ENCODE data around the gene ACVR1B.

ACVR1B gene

DNA sequence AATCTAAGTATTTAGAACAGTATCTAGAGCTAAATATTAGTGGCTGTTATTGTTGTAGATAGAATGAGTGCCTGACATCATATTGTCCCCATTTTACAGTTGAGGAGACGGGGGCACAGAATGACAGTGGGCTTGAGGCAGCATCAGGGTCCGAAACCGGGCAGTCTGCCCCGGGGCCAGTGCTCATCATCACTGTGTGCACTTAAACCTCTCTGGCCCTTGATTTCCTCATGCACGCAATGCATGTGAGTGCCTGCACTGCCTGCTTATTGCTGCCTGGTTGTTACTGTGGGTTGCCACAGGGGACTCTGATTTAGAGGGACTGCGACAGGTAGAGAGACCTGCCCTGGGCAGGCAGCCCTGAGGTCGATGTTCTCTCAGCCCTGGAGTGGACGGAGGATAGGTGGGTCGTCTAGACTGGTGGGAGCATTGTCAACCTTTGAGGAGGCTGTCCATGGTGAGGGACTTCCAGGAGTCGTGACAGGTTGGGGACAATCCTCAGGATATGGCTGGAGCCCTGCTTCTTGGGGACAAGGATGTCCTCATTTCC is 34.4 kb upstream of the ACVR1B start:
- DNase-seq (ENCODE audit: low spot score) (no peak), ATAC-seq (ENCODE audit: low read depth) (no peak)
- no peak overlapping the region for H3K4me3 ChIP-seq (ENCODE audit: severe bottlenecking)
- H3K9me3 ChIP-seq (ENCODE audit: severe bottlenecking) = no peaks in the 10 kb centered on the region
- no peaks in the 10 kb centered on the region for H3K4me1 ChIP-seq (ENCODE audit: insufficient read depth, poor library complexity, severe bottlenecking)
- H3K27me3 ChIP-seq (ENCODE audit: insufficient read depth, poor library complexity, severe bottlenecking) = no peaks in the 10 kb centered on the region
- no peak overlapping the region for H3K27ac ChIP-seq (ENCODE audit: poor library complexity, severe bottlenecking)
- TF ChIP-seq CTCF (IDR thresholded peaks at IDR 0.05; ENCODE audit: poor library complexity, severe bottlenecking) = no peak
- H3K36me3 ChIP-seq (ENCODE audit: low read depth) = no peaks in the 10 kb centered on the region

DNA sequence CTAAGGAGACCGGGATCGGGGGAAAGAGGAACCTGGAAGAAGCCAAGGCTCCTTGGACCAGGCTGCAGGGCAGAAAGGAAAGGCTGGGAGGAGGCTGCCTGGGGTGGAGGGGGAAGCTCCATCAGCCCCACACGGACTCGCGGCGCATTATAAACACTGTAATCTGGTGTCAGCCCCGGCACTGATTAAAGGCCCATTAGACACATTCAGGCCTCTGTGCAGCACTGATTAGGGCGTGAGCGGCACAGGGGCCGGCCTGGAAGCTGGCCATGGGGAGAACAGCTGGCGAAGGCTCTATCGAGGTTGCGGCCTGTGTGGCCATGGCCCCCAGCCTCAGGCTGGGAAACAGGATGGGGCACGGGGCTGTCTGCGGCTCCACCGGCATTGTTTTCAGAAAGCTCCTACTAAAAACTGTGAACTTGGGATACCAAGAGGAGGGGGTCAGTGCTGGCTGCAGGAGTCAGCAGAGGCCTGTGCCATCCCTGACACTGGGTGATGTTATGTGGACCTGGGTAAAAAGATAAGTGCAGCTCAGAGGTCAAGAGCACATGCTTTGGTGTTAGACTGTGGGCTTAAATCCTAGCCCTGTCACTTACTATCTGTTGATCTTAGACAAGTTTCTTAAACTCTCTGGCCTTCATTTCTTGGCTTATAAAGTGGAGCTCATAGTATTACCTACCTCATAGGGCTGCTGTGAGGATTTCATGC is 33.6 kb upstream of the ACVR1B start:
- no peak for ATAC-seq (ENCODE audit: low read depth)
- no peak for TF ChIP-seq CTCF (IDR thresholded peaks at IDR 0.05; ENCODE audit: poor library complexity, severe bottlenecking)
- no peaks in the 10 kb centered on the region for H3K4me1 ChIP-seq (ENCODE audit: insufficient read depth, poor library complexity, severe bottlenecking)
- H3K36me3 ChIP-seq (ENCODE audit: low read depth) = no peaks in the 10 kb centered on the region
- no peak overlapping the region for H3K27ac ChIP-seq (ENCODE audit: poor library complexity, severe bottlenecking)
- H3K4me3 ChIP-seq (ENCODE audit: severe bottlenecking) = no peak overlapping the region
- H3K9me3 ChIP-seq (ENCODE audit: severe bottlenecking) = no peaks in the 10 kb centered on the region
- no peaks in the 10 kb centered on the region for H3K27me3 ChIP-seq (ENCODE audit: insufficient read depth, poor library complexity, severe bottlenecking)
- DNase-seq (ENCODE audit: low spot score) = no peak

GRCh38 chr12:51920046-51920445 is 31.5 kb upstream of the ACVR1B start:
- no peak for TF ChIP-seq CTCF (IDR thresholded peaks at IDR 0.05; ENCODE audit: poor library complexity, severe bottlenecking)
- Histone ChIP-seq H3K36me3 (ENCODE audit: low read depth) (no peaks in the 10 kb centered on the region), H3K4me1 (ENCODE audit: insufficient read depth, poor library complexity, severe bottlenecking) (no peaks in the 10 kb centered on the region), H3K27ac (ENCODE audit: poor library complexity, severe bottlenecking) (no peak overlapping the region), H3K27me3 (ENCODE audit: insufficient read depth, poor library complexity, severe bottlenecking) (no peaks in the 10 kb centered on the region), H3K9me3 (ENCODE audit: severe bottlenecking) (no peaks in the 10 kb centered on the region), H3K4me3 (ENCODE audit: severe bottlenecking) (no peak overlapping the region)
- ATAC-seq (ENCODE audit: low read depth) (no peak), DNase-seq (ENCODE audit: low spot score) (no peak)

DNA sequence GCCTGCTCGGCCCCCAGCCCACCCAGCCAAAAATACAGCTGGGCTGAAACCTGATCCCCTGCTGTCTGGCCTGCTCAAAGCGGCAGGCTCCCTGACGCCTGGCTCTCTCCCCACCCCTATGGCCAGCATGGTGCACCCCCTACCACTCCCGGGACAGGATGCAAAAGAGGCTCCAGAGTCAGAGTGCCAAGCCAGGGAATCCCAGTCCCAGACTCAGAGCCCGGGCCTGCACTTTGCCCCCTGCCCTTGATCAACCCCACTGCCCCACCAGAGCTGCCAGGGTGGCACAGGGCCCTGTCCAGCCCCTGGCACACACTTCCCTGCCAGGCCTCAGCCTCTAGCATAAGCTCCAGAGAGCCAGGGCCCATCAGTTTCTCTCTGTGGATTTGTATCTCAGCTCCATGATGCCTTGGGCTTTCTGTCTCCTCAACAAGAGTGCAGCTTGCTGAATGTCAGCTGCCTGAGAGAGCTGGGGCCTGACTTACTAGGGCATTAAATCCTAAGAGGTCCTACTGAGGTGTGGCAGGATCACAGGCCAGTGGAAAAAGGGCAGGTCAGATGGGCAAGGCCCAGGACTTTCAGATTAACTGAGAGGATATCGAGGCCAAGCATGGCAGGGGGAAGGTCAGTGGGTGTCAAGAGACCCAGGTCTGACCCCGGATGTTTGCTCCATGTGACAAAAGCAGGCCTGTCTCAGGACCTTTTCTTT is 30.3 kb upstream of the ACVR1B start:
- TF ChIP-seq CTCF (IDR thresholded peaks at IDR 0.05; ENCODE audit: poor library complexity, severe bottlenecking) = no peak
- Histone ChIP-seq H3K4me1 (ENCODE audit: insufficient read depth, poor library complexity, severe bottlenecking) (no peaks in the 10 kb centered on the region), H3K4me3 (ENCODE audit: severe bottlenecking) (no peak overlapping the region), H3K36me3 (ENCODE audit: low read depth) (no peaks in the 10 kb centered on the region), H3K27ac (ENCODE audit: poor library complexity, severe bottlenecking) (no peak overlapping the region), H3K27me3 (ENCODE audit: insufficient read depth, poor library complexity, severe bottlenecking) (no peaks in the 10 kb centered on the region), H3K9me3 (ENCODE audit: severe bottlenecking) (no peaks in the 10 kb centered on the region)
- ATAC-seq (ENCODE audit: low read depth) (no peak), DNase-seq (ENCODE audit: low spot score) (no peak)

DNA sequence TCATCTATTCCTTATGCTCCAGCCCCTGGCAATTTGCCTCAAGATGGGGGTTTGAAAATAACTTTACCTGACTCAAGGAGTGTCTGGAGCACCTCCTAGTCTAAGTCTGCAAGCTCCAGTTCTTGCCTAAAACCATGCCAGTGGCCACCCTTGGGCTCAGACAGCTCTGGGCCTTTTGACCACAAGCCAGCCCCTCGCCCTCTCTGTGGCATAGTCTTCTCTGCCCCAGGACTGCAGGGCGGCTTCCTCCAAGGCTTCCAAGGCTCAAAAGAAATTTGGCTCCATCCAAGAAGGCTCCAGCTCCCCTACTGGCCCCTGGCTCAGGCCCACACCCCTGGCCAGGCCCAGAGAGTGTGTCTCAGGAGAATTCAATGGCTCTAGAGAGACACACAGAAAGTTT is 29.4 kb upstream of the ACVR1B start:
- no peak overlapping the region for H3K27ac ChIP-seq (ENCODE audit: poor library complexity, severe bottlenecking)
- no peak for ATAC-seq (ENCODE audit: low read depth)
- TF ChIP-seq CTCF (IDR thresholded peaks at IDR 0.05; ENCODE audit: poor library complexity, severe bottlenecking) = no peak
- H3K4me3 ChIP-seq (ENCODE audit: severe bottlenecking) = no peak overlapping the region
- H3K4me1 ChIP-seq (ENCODE audit: insufficient read depth, poor library complexity, severe bottlenecking) = no peaks in the 10 kb centered on the region
- H3K9me3 ChIP-seq (ENCODE audit: severe bottlenecking) = no peaks in the 10 kb centered on the region
- H3K27me3 ChIP-seq (ENCODE audit: insufficient read depth, poor library complexity, severe bottlenecking) = no peaks in the 10 kb centered on the region
- no peaks in the 10 kb centered on the region for H3K36me3 ChIP-seq (ENCODE audit: low read depth)
- DNase-seq (ENCODE audit: low spot score) = no peak
